G401 (cell line): ENCODE measurements around the gene KIFC1. TPM values are rescaled to one million over a fixed set of nuclear protein-coding genes. Genes with fewer than 3 reads are reported as not detected.
A peak's percentile ranks its signal among the peaks of the same experiment; 100 is the strongest.

Source experiments
- DNase-seq: peaks from one replicate; pipeline ENCODE4 v3.0.0-alpha.2; 2015; ENCODE audit warnings: low spot score
- in situ Hi-C: cut with HindIII; loops from 2 replicates; pipeline ENCODE4 v1.10.0; 2016; ENCODE audit warnings: low sequenced_read_pairs, mixed read lengths
- total RNA-seq: library from RNA; depleted of rRNA; stranded (reverse); fragments of >200 nt; shearing (Covaris generic); gene quantifications from 2 replicates; pipeline ENCODE4 v1.2.3, GENCODE V29; 2014

Gene KIFC1
- total RNA-seq, 1 experiment from 2014 or later: 123 TPM

- in situ Hi-C loops: no loop called here
- peak; percentile 51 for DNase-seq
Measured at GRCh38 chr6:33420491-33421343, 29.1 kb downstream of the KIFC1 start.

DNA sequence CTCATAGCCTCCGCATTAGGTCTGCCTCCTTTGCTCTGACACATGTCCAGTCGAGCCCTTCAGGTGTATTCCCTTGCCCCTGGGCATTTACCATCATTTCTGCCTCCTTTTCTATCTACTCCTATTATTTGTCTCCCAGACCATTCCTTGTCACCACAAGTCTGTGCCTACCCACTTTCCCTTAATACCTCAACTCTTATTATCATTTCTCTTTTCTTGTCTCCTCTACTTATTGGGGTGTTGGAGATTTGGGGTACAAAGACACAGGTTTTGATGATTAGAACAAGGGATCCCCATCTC lies 29.7 kb downstream of the KIFC1 start:
- DNase-seq: no peak
- in situ Hi-C loops: no loop called here

DNA sequence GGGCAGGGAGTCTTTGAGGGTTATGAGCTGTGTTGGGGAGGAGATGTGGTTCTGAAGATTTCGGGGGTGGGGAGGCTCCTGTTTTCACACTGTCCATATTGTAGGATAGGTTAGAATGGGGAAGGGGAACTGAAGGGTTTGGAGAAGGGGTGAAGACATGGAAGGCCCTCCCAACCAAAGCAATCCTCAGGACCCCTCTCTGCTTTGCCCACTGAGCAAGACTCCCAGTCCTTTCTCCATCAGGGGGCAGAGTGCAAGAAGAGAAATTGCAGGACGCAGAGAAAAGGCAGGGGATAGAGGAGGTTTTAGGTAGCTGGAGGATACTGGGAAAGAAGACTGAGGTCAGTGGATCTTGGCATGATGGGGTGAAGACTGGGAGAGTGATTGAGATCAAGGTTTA lies 32.2 kb downstream of the KIFC1 start:
- in situ Hi-C loops: no loop called here
- no peak for DNase-seq

DNA sequence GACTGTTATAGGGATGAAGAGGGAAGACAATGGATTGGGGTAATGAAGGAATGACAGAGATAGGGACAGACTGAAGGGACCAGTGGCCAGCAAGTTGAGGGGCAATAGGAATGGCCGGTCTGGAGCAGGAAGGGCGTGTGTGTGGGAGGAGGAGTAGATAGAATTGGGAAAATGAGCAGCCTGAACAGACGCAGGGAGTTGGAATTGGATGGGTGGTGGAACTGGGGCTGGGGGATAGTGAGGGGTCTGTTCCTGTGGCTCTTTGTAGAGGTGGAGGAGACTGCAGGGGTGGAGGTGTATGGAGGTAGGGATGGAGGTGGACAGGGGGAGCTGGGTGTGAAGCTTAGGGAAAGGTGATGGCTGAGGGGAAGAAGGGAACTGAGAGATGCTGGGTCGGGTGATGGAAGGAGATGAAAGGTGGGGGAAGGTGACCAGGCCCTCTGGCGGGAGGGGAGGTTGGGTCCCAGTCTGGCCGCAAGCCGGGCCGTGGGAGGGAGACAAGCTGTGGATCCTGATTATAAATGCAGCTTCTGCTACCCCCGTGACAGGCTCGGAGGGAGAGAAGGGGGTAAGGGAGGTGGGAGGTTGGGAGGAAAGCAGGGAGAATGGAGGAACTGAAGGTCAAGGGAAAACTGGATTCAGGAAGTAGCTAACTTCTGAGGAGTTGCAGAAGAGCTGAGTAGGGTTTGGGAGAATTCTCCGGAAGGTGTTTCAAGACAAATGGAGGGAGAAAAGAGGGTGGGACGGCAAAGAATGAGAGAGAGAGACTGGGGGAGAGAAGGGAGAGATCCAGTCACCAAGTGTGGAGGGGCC lies 33.4 kb downstream of the KIFC1 start:
- no peak for DNase-seq
- in situ Hi-C loops: no loop called here

DNA sequence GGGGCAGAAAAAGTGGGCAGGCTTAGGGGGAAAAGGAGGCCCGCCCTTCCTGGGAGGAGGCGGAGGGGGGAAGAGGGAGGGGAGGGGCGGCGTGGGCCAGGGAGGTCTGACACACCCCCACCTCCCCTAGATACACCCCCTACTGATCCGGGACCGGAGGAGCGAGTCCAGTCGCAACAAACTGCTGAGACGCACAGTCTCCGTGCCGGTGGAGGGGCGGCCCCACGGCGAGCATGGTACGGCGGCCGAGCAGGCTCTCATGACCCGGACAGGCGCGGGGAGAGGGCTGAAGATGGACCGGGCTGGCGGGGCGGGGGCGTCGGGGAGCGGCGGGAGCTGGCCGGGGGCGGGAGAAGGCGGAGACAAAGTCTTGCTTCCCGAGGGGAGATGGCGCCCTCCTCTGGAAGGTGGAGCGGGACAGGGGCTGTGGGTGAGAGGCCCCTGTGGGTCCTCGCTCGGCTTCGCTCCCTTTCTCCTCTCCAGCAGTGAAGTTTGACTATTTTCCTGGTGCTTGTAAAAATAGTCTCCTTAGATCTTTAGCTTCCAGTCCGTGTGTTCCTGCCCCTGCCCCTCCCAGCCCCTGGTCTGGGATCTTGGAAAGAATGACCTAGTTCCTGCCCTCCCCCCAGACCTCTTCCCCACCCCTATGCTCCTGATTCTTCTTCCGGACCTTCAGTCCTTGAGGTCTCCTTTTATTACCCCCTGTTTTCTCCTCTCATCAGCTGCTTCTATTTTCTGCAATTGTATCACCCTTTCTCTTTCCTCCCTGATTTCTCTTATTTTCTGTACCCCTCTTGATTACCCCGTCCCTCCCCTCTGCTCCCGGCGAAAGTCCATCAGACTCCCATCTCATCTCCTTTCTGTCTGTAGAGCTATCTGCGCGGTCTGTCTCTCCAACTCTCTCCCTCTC lies 34.3 kb downstream of the KIFC1 start:
- in situ Hi-C loops: no loop called here
- DNase-seq: peak; percentile 65

GRCh38 chr6:33426590-33427511 lies 35.2 kb downstream of the KIFC1 start:
- DNase-seq: peak; percentile 17

DNA sequence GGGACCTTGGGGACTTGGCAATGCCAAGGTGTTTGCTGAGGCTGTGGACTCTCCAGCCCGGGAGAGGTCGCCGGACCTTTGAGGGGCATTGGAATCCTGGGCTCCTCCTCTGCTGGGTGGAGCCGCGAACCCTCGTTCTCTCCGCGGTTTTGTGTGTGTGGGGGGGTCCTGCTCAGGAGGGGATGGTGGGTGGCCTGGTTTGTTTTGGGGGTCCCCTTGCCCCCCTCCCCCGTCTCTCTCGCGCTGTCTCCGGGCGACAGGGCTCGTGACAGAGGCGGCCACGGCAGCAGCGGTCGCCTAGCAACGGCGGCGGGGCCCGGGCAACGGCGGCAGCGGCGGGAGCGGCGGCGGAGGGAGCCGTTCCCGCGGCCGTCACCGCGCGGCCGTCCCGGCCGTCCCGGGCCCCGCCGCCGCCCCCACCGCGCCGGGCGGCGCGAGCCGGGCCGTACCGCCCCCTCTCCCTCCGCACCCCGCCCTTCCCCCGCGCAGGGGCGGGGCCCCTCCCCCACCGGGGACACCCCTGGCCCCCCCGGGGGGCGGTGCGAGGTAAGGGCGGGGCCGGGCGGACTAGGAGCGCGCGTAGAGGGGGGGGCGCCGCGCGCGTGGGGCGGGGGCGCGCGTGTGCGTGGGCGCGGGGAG lies 36.1 kb downstream of the KIFC1 start:
- peak; percentile 34 for DNase-seq
- in situ Hi-C loops: no loop called here

More at GRCh38 chr6:33426590-33427511, 35.2 kb downstream of the KIFC1 start:
- in situ Hi-C loops: no loop called here

DNA sequence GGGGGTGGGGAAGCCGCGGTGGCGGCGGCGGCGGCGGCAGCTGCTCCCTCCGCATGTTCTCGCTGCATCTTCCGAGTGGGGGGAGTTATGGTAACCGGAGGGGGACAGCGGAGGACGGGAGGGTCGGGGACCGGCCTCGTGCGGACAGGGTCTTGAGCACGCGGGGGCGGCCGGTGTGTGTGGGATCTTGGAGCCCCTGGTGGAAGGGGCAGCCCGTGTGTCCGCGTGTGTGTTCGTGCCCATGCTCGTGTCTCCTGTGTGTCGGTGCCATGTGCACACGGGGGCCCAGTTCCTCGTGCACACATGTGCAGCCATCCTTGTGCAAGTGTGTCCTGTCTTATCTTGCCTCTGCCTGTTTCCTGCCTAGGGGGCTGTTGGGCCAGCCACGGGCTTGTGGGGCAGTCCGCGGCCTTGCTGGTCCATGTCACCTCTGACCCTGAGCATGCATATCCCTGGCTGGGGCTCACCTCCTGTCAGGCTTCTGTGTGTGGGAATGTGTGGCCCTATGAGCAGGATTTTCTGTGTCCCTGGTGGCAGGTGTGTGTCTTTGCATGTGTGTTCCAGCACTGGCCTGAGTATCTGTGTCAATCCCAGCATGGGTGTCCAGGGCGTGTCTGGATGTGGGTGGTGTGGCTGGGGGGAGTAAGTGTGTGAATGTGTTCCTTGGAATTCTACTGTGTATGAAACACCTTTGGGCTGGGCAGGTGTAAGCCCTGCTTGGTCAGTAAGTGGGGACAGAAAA lies 36.8 kb downstream of the KIFC1 start:
- peak; percentile 31 for DNase-seq
- in situ Hi-C loops: no loop called here

- in situ Hi-C loops: no loop called here
- peak; percentile 40 for DNase-seq
Measured at GRCh38 chr6:33428966-33429749, 37.5 kb downstream of the KIFC1 start.

GRCh38 chr6:33429750-33430052 lies 38.1 kb downstream of the KIFC1 start:
- in situ Hi-C loops: no loop called here
- DNase-seq: no peak

DNA sequence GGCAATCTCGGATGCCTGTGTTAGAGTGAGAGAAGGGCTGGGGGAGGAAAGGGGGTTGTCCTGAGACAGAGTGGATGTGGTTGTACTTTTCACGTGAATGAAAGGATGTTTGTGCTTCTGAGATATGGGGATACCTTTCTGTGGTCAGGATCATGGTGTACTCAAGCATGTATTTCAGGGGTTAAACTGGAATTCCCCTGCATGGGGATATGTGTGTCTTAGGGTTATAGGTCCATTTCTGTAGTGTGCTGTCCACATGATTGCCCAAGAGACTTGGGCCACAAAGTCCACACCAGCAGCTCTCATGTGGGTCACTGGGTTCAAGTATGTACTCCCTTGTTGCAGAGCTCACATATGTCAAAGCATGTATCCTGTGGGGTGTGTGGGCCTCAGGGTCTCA lies 38.7 kb downstream of the KIFC1 start:
- in situ Hi-C loops: no loop called here
- DNase-seq: no peak

DNA sequence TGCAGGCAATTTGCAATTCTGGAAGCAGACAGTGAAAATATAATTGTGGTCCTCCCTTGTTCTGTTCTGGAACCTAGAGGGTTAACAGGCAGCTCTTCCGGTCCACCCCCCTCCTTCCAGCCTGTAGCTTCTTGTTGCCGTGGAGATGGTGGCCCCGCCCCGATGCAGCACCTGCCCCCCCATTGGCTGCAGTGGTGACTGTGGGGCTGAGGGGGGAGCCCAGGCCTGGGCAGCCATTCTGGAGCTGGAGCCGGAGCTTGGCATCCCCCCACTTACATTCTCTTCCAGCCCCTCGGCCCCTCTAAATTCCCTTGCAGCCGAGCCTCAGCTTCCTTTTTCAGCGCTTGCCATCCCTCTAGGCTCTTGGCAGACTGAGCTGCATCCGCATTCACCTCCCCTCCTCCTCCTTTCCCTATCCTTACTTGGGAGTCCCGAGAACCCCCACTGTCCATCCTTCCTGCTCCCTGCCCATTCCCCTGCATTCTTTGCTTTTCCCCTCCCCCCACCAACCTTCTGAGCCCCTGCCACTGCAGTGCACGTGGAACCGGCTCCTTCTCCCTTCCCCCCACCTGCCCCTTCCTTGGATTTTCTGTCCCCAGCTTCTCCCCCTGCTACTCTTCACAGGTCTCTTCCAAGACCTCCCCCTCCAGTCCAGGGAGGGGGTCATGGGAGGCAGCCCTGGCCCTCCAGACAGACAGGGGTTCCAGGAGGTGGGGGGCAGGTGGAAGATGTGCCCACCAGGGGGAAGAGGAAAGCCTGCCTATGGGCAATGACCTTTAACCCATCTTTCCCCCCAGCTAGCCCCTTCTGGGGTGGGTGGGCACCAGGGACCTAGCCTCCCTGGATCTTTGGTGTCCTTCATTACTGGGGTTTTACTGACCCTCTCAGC lies 39.6 kb downstream of the KIFC1 start:
- in situ Hi-C loops: no loop called here
- peak; percentile 74 for DNase-seq

GRCh38 chr6:33431880-33432541 lies 40.4 kb downstream of the KIFC1 start:
- in situ Hi-C loops: no loop called here

DNA sequence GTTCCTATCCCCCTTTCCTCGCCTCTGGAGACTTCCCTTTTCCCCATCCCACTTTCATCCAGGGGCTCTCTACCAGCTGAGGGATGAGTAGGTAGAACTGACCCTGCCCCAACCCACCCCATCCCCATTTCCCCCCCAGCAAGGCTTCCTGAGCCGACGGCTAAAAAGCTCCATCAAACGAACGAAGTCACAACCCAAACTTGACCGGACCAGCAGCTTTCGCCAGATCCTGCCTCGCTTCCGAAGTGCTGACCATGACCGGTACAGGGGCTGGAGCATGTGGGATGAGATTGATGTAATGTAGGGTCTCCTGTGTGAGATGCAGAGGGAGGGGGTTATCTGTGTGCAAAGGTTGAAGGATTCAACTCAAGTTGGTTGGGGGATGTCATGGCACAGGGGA lies 40.9 kb downstream of the KIFC1 start:
- in situ Hi-C loops: no loop called here
- DNase-seq: no peak

More at GRCh38 chr6:33431880-33432541, 40.4 kb downstream of the KIFC1 start:
- DNase-seq: no peak

DNA sequence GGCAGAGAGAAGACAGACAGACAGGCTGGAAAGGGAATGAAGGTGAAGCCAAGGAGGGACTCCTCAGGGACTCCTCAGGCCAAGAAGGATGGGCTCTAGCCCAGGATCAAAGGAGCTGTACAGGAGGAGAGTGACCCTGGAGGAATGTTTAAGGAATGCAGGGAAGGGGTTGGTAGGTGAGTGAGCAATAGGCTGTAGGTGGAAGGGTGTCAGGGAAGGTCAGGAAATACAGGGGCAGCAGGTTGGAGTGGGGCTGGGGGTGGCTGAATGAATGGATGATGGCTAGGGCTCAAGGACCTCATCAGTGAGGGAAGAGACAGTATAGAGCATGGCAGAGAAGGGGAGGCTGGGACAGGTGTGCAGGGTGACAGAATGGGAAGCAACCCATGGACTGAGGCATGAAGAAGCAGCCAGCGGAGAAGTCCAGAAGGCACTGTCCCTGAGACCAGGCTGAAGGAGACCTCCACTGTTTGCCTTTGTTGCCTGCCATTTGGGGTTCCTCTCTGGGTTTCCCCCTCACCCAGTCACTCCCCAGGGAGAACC lies 41.4 kb downstream of the KIFC1 start:
- in situ Hi-C loops: no loop called here
- DNase-seq: no peak
